SIG-M5 treated with dmso at 0.1 percent for 504 hours (cell line): ENCODE results near the gene LPP.
A peak's percentile ranks its signal among the peaks of the same experiment; 100 is the strongest.

Experiments
- DNase-seq: peaks from one replicate; lab custom pipeline; 2025; ENCODE audit not compliant: unreplicated experiment; lab: John Stamatoyannopoulos, UW

LPP gene

GRCh38 chr3:188503647-188504046 lies 349.7 kb downstream of the LPP start:
- no peak for DNase-seq

- DNase-seq: no peak
Observed at GRCh38 chr3:188505151-188505550, 351.2 kb downstream of the LPP start.

GRCh38 chr3:188505911-188506310 lies 352.0 kb downstream of the LPP start:
- no peak for DNase-seq

GRCh38 chr3:188506446-188506845 lies 352.5 kb downstream of the LPP start:
- no peak for DNase-seq

GRCh38 chr3:188507244-188507720 lies 353.3 kb downstream of the LPP start:
- peak; percentile 86 for DNase-seq

GRCh38 chr3:188508454-188508853 lies 354.5 kb downstream of the LPP start:
- no peak for DNase-seq

GRCh38 chr3:188509316-188509715 lies 355.4 kb downstream of the LPP start:
- DNase-seq: no peak

- DNase-seq: no peak
Observed at GRCh38 chr3:188510366-188510765, 356.4 kb downstream of the LPP start.

- DNase-seq: no peak
Observed at GRCh38 chr3:188513662-188514328, 359.8 kb downstream of the LPP start.

- DNase-seq: no peak
Observed at GRCh38 chr3:188516515-188516914, 362.6 kb downstream of the LPP start.

GRCh38 chr3:188518416-188518815 lies 364.5 kb downstream of the LPP start:
- no peak for DNase-seq

GRCh38 chr3:188518835-188519452 lies 365.0 kb downstream of the LPP start:
- DNase-seq: no peak

- no peak for DNase-seq
Observed at GRCh38 chr3:188520466-188520865, 366.5 kb downstream of the LPP start.

- DNase-seq: no peak
Observed at GRCh38 chr3:188522115-188522514, 368.2 kb downstream of the LPP start.

- DNase-seq: no peak
Observed at GRCh38 chr3:188523291-188523690, 369.3 kb downstream of the LPP start.

- DNase-seq: no peak
Observed at GRCh38 chr3:188524052-188524451, 370.1 kb downstream of the LPP start.

- DNase-seq: peak; percentile 77
Observed at GRCh38 chr3:188526057-188526456, 372.1 kb downstream of the LPP start.

- DNase-seq: no peak
Observed at GRCh38 chr3:188527389-188527788, 373.4 kb downstream of the LPP start.

- DNase-seq: no peak
Observed at GRCh38 chr3:188528396-188528795, 374.4 kb downstream of the LPP start.

- DNase-seq: no peak
Observed at GRCh38 chr3:188529228-188529627, 375.3 kb downstream of the LPP start.

- DNase-seq: no peak
Observed at GRCh38 chr3:188530226-188530625, 376.3 kb downstream of the LPP start.

- DNase-seq: no peak
Observed at GRCh38 chr3:188531210-188531609, 377.3 kb downstream of the LPP start.

GRCh38 chr3:188533172-188533571 lies 379.2 kb downstream of the LPP start:
- no peak for DNase-seq
